ENCODE data around the gene RBM33.

RBM33 gene

DNA sequence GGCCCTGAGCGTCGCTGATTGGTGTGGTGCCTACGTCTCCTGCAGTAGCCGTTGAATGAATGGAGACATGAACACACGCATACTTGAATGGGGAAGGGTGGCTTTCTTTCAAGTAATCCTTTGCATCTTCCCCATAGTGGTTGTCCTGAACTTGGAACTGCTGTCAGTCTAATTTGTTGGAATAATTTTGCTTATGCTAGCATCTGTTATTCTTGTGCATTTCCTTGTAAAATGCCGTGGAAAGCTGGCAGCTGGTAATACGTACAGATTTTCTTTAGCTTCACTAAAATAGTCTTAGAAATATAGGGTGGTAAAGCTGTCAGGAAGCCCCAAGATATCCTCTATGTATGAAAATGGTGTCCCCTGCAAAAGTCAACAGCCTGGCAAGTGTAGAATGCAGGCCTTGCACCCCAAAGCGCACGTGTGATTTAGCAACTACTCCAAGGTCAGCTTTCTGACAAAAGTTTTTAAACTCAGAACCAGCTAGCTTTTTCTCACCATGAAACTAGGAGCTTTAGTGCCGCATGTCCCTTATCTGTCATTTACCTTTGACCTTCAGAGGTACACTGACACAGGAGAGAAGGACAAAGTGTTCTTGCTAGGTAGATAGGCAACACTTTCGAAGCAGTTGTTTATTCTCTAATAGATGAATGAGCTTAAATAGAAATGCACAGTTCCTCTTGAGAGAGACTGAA, 70.8 kb downstream of the RBM33 start:
- H3K9ac ChIP-seq (ENCODE audit: low read length), result no peak overlapping the region
- H3K27ac ChIP-seq (ENCODE audit: low read depth, low read length), result no peak overlapping the region
- H3K9me3 ChIP-seq (ENCODE audit: low read length), result no peaks in the 10 kb centered on the region
- peaks cover 43% of the 10 kb centered on the region for H3K36me3 ChIP-seq (ENCODE audit: insufficient read depth, low read length)
- no peak overlapping the region for H3K4me3 ChIP-seq (ENCODE audit: low read depth in 1 of 2, low read length in 2 of 2)
- no peaks in the 10 kb centered on the region for H3K27me3 ChIP-seq (ENCODE audit: control insufficient read depth in 1 of 2, insufficient read depth in 2 of 2, low read length in 2 of 2)
- H3K4me1 ChIP-seq (ENCODE audit: insufficient read depth, low read length), result no peaks in the 10 kb centered on the region

DNA sequence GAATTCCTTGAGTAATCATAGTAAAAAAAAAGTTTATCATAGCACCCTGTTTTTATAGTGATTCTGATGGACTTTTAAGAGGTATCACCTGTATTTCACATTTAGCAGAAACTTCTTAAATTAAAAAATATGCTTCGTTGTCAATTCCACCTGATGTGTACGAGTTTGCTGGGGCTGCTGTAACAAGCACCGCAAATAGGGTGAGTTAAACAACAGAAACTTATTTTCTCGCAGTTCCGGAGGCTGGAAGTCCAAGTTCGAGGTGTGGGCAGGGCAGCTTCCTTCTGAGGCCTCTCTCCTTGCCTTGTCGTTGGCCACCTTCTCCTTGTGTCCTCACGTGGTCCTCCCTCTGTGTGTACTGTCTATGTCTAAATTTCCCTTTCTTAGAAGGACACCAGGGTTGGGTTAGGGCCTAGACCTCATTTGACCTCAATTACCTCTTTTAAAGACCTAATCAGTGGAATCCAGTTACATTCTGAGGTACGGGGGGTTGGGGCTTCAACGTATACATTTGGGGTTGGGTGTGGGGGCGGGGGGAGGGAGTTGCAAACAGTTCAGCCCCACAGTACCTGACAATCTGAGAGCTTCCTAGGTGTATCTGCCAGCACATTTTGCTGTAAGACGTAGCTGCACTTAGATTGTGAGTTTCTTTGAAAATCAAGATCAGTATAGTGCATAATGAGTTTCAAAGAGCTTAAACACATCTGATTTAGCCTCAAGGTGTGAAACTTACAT, 72.7 kb downstream of the RBM33 start:
- H3K9me3 ChIP-seq (ENCODE audit: low read length), result no peaks in the 10 kb centered on the region
- no peak overlapping the region for H3K4me3 ChIP-seq (ENCODE audit: low read depth in 1 of 2, low read length in 2 of 2)
- peaks cover 26% of the 10 kb centered on the region for H3K36me3 ChIP-seq (ENCODE audit: insufficient read depth, low read length)
- H3K27ac ChIP-seq (ENCODE audit: low read depth, low read length), result no peak overlapping the region
- H3K27me3 ChIP-seq (ENCODE audit: control insufficient read depth in 1 of 2, insufficient read depth in 2 of 2, low read length in 2 of 2), result no peaks in the 10 kb centered on the region
- H3K9ac ChIP-seq (ENCODE audit: low read length), result no peak overlapping the region
- H3K4me1 ChIP-seq (ENCODE audit: insufficient read depth, low read length), result no peaks in the 10 kb centered on the region

DNA sequence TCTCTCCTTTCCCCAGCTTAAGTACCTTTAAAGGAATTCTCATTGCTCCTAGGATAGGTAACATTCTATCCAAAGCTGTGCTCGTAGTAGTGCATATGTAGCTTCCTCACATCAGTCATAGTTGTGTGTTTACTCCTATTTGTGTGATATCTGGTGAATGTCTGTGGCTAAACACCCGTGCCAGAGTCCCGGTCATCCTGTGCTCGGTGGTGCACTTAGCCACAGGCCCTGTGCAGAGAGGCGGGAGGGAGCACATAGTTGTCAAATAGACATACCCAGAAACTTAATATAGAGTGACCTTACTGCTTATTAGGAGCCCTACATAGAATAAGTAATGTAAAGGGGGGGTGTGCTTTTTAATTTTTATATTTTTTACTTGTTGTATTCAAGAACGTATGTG, 76.6 kb downstream of the RBM33 start:
- Histone ChIP-seq H3K4me1 (ENCODE audit: insufficient read depth, low read length) (no peaks in the 10 kb centered on the region), H3K9me3 (ENCODE audit: low read length) (no peaks in the 10 kb centered on the region), H3K27me3 (ENCODE audit: control insufficient read depth in 1 of 2, insufficient read depth in 2 of 2, low read length in 2 of 2) (no peaks in the 10 kb centered on the region), H3K4me3 (ENCODE audit: low read depth in 1 of 2, low read length in 2 of 2) (no peak overlapping the region), H3K27ac (ENCODE audit: low read depth, low read length) (no peak overlapping the region), H3K36me3 (ENCODE audit: insufficient read depth, low read length) (no peaks in the 10 kb centered on the region), H3K9ac (ENCODE audit: low read length) (no peak overlapping the region)

DNA sequence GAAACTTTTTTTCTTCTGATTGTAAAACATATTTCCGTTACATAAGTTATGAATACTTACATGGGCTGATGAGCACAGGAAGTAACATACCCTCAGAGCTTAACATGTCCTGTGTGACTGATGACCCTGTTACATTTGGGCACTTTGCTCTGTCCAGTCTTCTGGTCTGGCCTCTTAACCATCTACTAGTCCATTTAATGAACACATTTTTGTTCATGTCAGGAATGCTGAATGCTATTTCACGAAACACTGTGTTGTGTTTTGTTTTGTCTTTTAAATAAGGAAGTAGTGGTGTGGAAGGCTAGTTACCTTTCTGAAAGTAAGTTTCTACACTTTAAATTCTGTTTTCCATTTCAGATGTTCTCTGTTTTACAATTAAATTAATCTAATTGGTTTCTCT, 77.7 kb downstream of the RBM33 start:
- no peaks in the 10 kb centered on the region for H3K4me1 ChIP-seq (ENCODE audit: insufficient read depth, low read length)

DNA sequence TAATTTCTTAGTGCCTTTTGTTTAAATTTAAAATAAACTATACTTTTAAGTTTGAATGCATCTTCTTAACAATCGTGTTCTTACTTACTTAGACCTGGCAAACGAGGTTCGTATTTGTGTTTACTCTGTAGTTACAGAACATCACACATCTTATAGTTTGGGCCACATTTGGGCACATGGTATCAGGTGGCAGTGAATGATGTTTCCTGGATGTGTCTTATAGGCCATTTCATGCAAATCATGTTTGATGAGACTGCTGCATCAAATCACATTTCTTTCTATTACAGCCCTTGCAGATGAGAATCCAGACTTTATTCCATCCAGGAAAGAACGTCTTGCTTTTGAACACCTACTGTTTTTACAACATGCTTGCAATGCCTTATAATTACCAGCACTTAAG, 78.5 kb downstream of the RBM33 start:
- Histone ChIP-seq H3K9me3 (ENCODE audit: low read length) (no peaks in the 10 kb centered on the region), H3K27ac (ENCODE audit: low read depth, low read length) (no peak overlapping the region), H3K4me3 (ENCODE audit: low read depth in 1 of 2, low read length in 2 of 2) (no peak overlapping the region), H3K9ac (ENCODE audit: low read length) (no peak overlapping the region), H3K4me1 (ENCODE audit: insufficient read depth, low read length) (no peaks in the 10 kb centered on the region), H3K27me3 (ENCODE audit: control insufficient read depth in 1 of 2, insufficient read depth in 2 of 2, low read length in 2 of 2) (no peaks in the 10 kb centered on the region), H3K36me3 (ENCODE audit: insufficient read depth, low read length) (peaks cover 4% of the 10 kb centered on the region)

More for the DNA sequence above, 77.7 kb downstream of the RBM33 start:
- Histone ChIP-seq H3K9ac (ENCODE audit: low read length) (no peak overlapping the region), H3K27ac (ENCODE audit: low read depth, low read length) (no peak overlapping the region), H3K9me3 (ENCODE audit: low read length) (no peaks in the 10 kb centered on the region), H3K4me3 (ENCODE audit: low read depth in 1 of 2, low read length in 2 of 2) (no peak overlapping the region), H3K36me3 (ENCODE audit: insufficient read depth, low read length) (no peaks in the 10 kb centered on the region), H3K27me3 (ENCODE audit: control insufficient read depth in 1 of 2, insufficient read depth in 2 of 2, low read length in 2 of 2) (no peaks in the 10 kb centered on the region)

DNA sequence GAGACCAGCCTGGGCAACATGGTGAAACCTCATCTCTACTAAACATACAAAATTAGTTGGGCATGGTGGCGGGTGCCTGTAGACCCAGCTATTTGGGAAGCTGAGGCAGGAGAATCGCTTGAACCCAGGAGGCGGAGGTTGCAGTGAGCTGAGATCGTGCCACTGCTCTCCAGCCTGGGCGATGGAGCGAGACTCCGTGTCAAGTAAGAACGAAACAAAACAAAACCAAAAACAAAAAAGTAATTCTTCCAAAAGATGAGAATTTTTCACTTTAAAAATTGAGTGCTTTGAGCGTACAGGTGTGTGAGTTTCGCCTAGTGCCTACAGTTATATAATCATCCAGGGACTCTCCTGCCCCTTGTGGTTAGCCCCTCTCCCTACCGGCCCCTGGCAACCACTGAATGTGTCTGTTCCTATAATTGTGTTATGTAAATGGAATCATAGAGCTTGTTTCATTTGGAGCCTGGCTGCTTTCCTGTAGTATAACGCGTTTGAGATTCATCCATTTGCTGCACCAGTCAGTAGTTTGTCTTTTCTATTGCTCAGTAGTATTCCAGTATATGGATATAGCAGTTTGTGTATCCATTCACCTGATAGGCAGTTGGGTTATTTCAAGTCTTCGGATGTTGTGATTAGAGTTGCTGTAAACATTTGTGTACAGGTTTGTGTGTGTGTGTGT, 80.0 kb downstream of the RBM33 start:
- no peak overlapping the region for H3K4me3 ChIP-seq (ENCODE audit: low read depth in 1 of 2, low read length in 2 of 2)
- H3K36me3 ChIP-seq (ENCODE audit: insufficient read depth, low read length), result peaks cover 14% of the 10 kb centered on the region
- no peaks in the 10 kb centered on the region for H3K9me3 ChIP-seq (ENCODE audit: low read length)
- H3K27ac ChIP-seq (ENCODE audit: low read depth, low read length), result no peak overlapping the region
- H3K4me1 ChIP-seq (ENCODE audit: insufficient read depth, low read length), result no peaks in the 10 kb centered on the region
- H3K9ac ChIP-seq (ENCODE audit: low read length), result no peak overlapping the region
- H3K27me3 ChIP-seq (ENCODE audit: control insufficient read depth in 1 of 2, insufficient read depth in 2 of 2, low read length in 2 of 2), result no peaks in the 10 kb centered on the region

DNA sequence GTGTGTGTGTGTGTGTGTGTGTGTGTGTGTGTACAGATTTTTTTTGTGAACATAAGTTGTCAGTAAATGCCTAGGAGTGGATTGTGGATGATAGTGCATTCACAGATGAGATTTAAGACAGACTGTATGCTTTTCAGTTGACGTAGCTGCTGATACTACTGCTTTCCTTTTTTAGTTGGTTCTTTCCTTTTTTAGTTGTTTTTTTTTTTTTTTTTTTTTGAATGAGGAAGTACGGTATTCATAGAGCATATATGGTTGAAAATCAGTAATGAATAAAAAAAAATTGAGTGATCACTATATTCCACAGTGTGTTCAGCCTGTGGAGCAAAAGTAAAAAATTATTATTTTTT, 80.5 kb downstream of the RBM33 start:
- Histone ChIP-seq H3K27me3 (ENCODE audit: control insufficient read depth in 1 of 2, insufficient read depth in 2 of 2, low read length in 2 of 2) (no peaks in the 10 kb centered on the region), H3K36me3 (ENCODE audit: insufficient read depth, low read length) (peaks cover 14% of the 10 kb centered on the region), H3K9ac (ENCODE audit: low read length) (no peak overlapping the region), H3K27ac (ENCODE audit: low read depth, low read length) (no peak overlapping the region), H3K4me1 (ENCODE audit: insufficient read depth, low read length) (no peaks in the 10 kb centered on the region), H3K9me3 (ENCODE audit: low read length) (no peaks in the 10 kb centered on the region), H3K4me3 (ENCODE audit: low read depth in 1 of 2, low read length in 2 of 2) (no peak overlapping the region)

DNA sequence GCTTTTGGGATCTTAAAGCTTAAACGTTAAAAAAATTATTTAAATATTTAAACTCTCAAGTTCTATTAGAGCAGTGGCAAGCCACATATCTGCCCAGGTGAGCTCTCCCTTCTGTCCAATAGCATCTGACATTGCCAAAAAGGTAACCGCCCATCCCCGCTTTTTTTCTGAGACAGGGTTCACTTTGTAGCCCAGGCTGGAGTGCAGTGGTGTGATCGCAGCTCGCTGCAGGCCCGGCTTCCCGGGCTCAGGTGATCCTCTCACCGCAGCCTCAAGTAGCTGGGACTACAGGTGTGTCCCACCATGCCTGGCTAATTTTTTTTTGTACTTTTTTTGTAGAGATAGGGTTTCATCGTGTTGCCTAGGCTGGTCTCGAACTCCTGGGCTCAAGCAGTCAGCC, 83.2 kb downstream of the RBM33 start:
- H3K4me1 ChIP-seq (ENCODE audit: insufficient read depth, low read length), result no peaks in the 10 kb centered on the region
- no peaks in the 10 kb centered on the region for H3K9me3 ChIP-seq (ENCODE audit: low read length)
- H3K27ac ChIP-seq (ENCODE audit: low read depth, low read length), result no peak overlapping the region
- H3K4me3 ChIP-seq (ENCODE audit: low read depth in 1 of 2, low read length in 2 of 2), result no peak overlapping the region
- H3K27me3 ChIP-seq (ENCODE audit: control insufficient read depth in 1 of 2, insufficient read depth in 2 of 2, low read length in 2 of 2), result no peaks in the 10 kb centered on the region
- no peak overlapping the region for H3K9ac ChIP-seq (ENCODE audit: low read length)
- H3K36me3 ChIP-seq (ENCODE audit: insufficient read depth, low read length), result peaks cover 23% of the 10 kb centered on the region

DNA sequence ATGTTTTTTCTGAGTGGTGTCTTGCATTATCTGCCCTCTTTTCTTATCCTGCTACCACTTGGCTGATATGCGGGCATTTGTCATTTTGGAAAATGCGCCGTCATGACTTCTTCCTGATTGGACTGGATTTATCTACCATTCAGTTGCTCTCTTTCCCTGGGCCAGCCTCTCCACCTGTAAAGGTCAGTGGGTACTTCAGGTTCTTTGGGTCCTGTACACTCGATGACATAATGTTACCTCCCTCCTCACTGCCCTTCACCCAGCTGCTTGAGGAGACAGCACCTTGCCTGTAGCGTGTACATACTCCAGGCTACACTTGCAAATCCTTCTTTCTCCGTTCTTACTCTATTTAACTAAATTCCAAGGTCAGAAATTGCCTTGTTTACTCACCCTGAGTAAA, 83.7 kb downstream of the RBM33 start:
- no peaks in the 10 kb centered on the region for H3K27me3 ChIP-seq (ENCODE audit: control insufficient read depth in 1 of 2, insufficient read depth in 2 of 2, low read length in 2 of 2)
- no peaks in the 10 kb centered on the region for H3K4me1 ChIP-seq (ENCODE audit: insufficient read depth, low read length)
- H3K9me3 ChIP-seq (ENCODE audit: low read length), result no peaks in the 10 kb centered on the region
- H3K27ac ChIP-seq (ENCODE audit: low read depth, low read length), result no peak overlapping the region
- H3K4me3 ChIP-seq (ENCODE audit: low read depth in 1 of 2, low read length in 2 of 2), result no peak overlapping the region
- H3K36me3 ChIP-seq (ENCODE audit: insufficient read depth, low read length), result peaks cover 23% of the 10 kb centered on the region
- no peak overlapping the region for H3K9ac ChIP-seq (ENCODE audit: low read length)

DNA sequence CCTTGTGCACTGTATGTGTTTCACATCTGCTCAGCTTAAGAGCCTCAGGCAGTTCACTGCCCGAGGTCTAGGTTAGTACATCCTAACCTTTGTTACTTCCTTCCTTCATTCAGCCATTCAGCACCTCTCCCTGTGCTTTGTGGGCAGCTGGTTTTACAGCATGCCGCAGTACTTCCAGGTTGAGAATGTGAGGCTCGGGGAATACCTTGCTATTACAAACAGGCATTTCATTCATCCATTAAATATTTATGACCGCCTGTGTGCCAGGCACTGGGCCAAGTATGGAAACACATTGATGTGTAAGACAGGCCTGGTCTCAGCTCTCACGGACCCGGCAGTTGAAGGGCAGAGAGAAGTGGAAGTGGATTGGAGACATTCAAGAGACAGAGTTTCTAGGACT, 85.4 kb downstream of the RBM33 start:
- no peaks in the 10 kb centered on the region for H3K4me1 ChIP-seq (ENCODE audit: insufficient read depth, low read length)
- H3K27me3 ChIP-seq (ENCODE audit: control insufficient read depth in 1 of 2, insufficient read depth in 2 of 2, low read length in 2 of 2), result no peaks in the 10 kb centered on the region
- no peak overlapping the region for H3K27ac ChIP-seq (ENCODE audit: low read depth, low read length)
- no peaks in the 10 kb centered on the region for H3K9me3 ChIP-seq (ENCODE audit: low read length)
- H3K9ac ChIP-seq (ENCODE audit: low read length), result no peak overlapping the region
- H3K4me3 ChIP-seq (ENCODE audit: low read depth in 1 of 2, low read length in 2 of 2), result no peak overlapping the region
- H3K36me3 ChIP-seq (ENCODE audit: insufficient read depth, low read length), result peaks cover 23% of the 10 kb centered on the region

DNA sequence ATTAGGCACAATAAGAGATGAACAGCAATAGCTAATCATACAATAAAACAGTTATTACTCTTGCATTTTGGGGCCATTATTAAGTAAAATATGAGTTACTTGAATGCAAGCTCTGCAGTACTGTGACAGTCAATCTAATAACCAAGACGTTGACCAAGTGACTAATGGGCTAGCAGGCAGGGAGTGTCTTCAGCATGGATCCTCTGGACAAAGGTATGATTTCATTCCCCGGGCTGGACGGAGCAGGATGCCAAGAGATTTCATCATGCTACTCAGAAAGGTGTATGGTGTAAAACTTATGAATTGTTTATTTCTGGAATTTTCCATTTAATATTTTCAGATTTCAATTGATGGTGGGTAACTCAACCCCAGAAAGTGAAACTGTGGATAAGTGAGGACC, 86.9 kb downstream of the RBM33 start:
- Histone ChIP-seq H3K9me3 (ENCODE audit: low read length) (no peaks in the 10 kb centered on the region), H3K9ac (ENCODE audit: low read length) (no peak overlapping the region), H3K27ac (ENCODE audit: low read depth, low read length) (no peak overlapping the region), H3K27me3 (ENCODE audit: control insufficient read depth in 1 of 2, insufficient read depth in 2 of 2, low read length in 2 of 2) (no peaks in the 10 kb centered on the region), H3K36me3 (ENCODE audit: insufficient read depth, low read length) (peaks cover 23% of the 10 kb centered on the region), H3K4me1 (ENCODE audit: insufficient read depth, low read length) (no peaks in the 10 kb centered on the region), H3K4me3 (ENCODE audit: low read depth in 1 of 2, low read length in 2 of 2) (no peak overlapping the region)

All from muscle layer of colon (tissue), 2 donors.